ENCODE measurements around the gene CILP2. TPM values are rescaled to one million over a fixed set of nuclear protein-coding genes. Genes with fewer than 3 reads are reported as not detected.
A peak's percentile ranks its signal among the peaks of the same experiment; 100 is the strongest.

Gene CILP2
- total and polyA plus RNA-seq, 12 donors = 0.07 to 0.61 (median 0.21) TPM; not detected in 2

DNA sequence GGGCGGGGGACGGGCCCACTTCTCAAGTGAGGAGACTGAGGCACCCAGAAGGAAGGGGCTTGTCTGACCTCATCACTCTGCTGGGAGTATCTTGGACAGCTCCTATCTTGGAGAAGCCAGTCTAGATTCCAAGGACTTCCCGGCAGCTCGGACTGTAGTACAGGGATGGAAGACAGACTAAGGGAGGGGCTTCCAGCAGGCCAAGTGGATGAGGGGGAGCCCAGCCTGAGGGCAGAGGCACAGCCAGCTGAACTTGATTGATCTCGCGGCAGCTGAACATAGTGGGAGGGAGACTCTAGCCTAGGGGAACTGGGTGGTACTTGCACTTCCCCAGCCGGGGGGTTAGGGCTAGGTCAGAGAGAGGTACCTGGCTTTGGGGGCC is 711 bp downstream of the CILP2 start:
- TF ChIP-seq, protein P1, sequence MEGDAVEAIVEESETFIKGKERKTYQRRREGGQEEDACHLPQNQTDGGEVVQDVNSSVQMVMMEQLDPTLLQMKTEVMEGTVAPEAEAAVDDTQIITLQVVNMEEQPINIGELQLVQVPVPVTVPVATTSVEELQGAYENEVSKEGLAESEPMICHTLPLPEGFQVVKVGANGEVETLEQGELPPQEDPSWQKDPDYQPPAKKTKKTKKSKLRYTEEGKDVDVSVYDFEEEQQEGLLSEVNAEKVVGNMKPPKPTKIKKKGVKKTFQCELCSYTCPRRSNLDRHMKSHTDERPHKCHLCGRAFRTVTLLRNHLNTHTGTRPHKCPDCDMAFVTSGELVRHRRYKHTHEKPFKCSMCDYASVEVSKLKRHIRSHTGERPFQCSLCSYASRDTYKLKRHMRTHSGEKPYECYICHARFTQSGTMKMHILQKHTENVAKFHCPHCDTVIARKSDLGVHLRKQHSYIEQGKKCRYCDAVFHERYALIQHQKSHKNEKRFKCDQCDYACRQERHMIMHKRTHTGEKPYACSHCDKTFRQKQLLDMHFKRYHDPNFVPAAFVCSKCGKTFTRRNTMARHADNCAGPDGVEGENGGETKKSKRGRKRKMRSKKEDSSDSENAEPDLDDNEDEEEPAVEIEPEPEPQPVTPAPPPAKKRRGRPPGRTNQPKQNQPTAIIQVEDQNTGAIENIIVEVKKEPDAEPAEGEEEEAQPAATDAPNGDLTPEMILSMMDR (IDR thresholded peaks at IDR 0.05) = no peak
- 24 to 42% methylated on average over 7 of the region's 7 CpGs for WGBS, 2 donors
- no peak for DNase-seq
- no peaks in the 10 kb centered on the region for H3K9me3 ChIP-seq
- H3K4me3 ChIP-seq = peak overlapping the region in 3 of 10 donors; percentile 28 to 43 (median 32)
- intact Hi-C loops (cut with DNase I) = loop anchor here in 4 of 10 donors (10.0 kb wide), 3 partner anchors 396 to 426 kb away; no protein-coding TSS in a partner anchor
- H3K4me1 ChIP-seq = peaks cover 9 to 35% (median 26%) of the 10 kb centered on the region in 9 donors
- H3K27ac ChIP-seq = no peak overlapping the region
- H3K27me3 ChIP-seq = peaks cover 4 to 70% (median 58%) of the 10 kb centered on the region in 7 donors
- no peak for ATAC-seq
- H3K36me3 ChIP-seq = no peaks in the 10 kb centered on the region

- Histone ChIP-seq H3K27ac (no peak overlapping the region), H3K4me3 (no peak overlapping the region), H3K27me3 (peaks cover 4 to 70% (median 66%) of the 10 kb centered on the region in 7 donors), H3K9me3 (no peaks in the 10 kb centered on the region), H3K4me1 (peaks cover 9 to 35% (median 26%) of the 10 kb centered on the region in 9 donors), H3K36me3 (no peaks in the 10 kb centered on the region)
- TF ChIP-seq, protein P1 (IDR thresholded peaks at IDR 0.05) = no peak
- 35 to 42% methylated on average over 19 of the region's 19 CpGs for WGBS, 2 donors
- intact Hi-C loops (cut with DNase I) = loop anchor here in 4 of 10 donors (10.0 kb wide), 3 partner anchors 395 to 425 kb away; no protein-coding TSS in a partner anchor
- DNase-seq (no peak), ATAC-seq (no peak)
Measured at GRCh38 chr19:19539698-19540063, 1.6 kb downstream of the CILP2 start.

DNA sequence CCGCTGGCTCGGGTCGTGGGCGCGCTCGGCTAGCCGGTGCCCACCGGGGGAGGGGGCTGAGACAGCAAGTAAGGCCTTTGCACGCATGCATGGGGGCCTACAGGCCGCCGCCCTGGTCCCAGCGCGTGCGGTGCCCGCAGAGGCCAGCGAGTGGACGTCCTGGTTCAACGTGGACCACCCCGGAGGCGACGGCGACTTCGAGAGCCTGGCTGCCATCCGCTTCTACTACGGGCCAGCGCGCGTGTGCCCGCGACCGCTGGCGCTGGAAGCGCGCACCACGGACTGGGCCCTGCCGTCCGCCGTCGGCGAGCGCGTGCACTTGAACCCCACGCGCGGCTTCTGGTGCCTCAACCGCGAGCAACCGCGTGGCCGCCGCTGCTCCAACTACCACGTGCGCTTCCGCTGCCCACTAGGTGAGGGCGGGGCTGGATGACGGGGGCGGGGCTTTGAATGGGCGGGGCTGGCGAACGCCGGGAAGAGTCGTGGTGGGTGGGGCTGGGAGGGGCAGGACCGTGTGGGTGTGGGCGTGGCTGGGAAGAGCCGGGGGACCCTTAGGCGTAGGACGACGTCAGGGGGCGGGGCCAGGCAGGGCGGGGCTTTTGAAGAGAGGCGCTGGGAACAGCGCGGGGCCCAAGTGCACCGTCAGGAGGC is 2.1 kb downstream of the CILP2 start:
- Histone ChIP-seq H3K36me3 (no peaks in the 10 kb centered on the region), H3K4me3 (peak overlapping the region in 4 of 10 donors; percentile 5 to 26 (median 12)), H3K4me1 (peaks cover 9 to 35% (median 26%) of the 10 kb centered on the region in 9 donors), H3K9me3 (no peaks in the 10 kb centered on the region), H3K27me3 (peaks cover 4 to 73% (median 70%) of the 10 kb centered on the region in 7 donors), H3K27ac (no peak overlapping the region)
- intact Hi-C loops (cut with DNase I) = no loop called here
- TF ChIP-seq, protein P1 (IDR thresholded peaks at IDR 0.05) = no peak
- WGBS, 2 donors = 11 to 15% methylated on average over 57 to 74 of the region's 74 CpGs
- peak; percentile 9 to 46 (median 22) for ATAC-seq
- peak; percentile 45 to 73 for DNase-seq

GRCh38 chr19:19540715-19541515 is 2.9 kb downstream of the CILP2 start:
- ATAC-seq (peak in 2 of 8 donors; percentile 18 to 21), DNase-seq (no peak)
- peaks cover 9 to 35% (median 26%) of the 10 kb centered on the region in 9 donors for H3K4me1 ChIP-seq
- 3 to 4% methylated on average over 45 of the region's 45 CpGs for WGBS, 2 donors
- H3K4me3 ChIP-seq = peak overlapping the region in 6 of 10 donors; percentile 5 to 26 (median 12)
- TF ChIP-seq, protein P1 (IDR thresholded peaks at IDR 0.05) = no peak
- H3K27me3 ChIP-seq = peaks cover 4 to 78% (median 70%) of the 10 kb centered on the region in 7 donors
- H3K36me3 ChIP-seq = no peaks in the 10 kb centered on the region
- intact Hi-C loops (cut with DNase I) = no loop called here
- H3K27ac ChIP-seq = no peak overlapping the region
- H3K9me3 ChIP-seq = no peaks in the 10 kb centered on the region
